Dermis microvascular lymphatic vessel endothelial cell (primary cell): ENCODE measurements around the gene CRISP1. TPM values are rescaled to one million over a fixed set of nuclear protein-coding genes. Genes with fewer than 3 reads are reported as not detected.
"Not testable (repeated sequence)": the region's sequence is repeated elsewhere in the genome, so short reads cannot be mapped to it uniquely, and the experiment has no call there.

Experiments
- DNase-seq, 2 donors: peaks; one replicate each; pipeline versions ENCODE4 v3.0.0 to v3.0.0-alpha.2; 2010; ENCODE audit warnings: low read depth in 2 of 2
- total RNA-seq: library from RNA; depleted of rRNA; stranded (reverse); fragments of >200 nt; gene quantifications from 2 replicates; pipeline ENCODE4 v1.2.1, GENCODE V29; 2014

CRISP1 gene, protein sequence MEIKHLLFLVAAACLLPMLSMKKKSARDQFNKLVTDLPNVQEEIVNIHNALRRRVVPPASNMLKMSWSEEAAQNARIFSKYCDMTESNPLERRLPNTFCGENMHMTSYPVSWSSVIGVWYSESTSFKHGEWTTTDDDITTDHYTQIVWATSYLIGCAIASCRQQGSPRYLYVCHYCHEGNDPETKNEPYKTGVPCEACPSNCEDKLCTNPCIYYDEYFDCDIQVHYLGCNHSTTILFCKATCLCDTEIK
- total RNA-seq: not detected in 2 replicates

- DNase-seq: no peak
Measured at GRCh38 chr6:49866485-49866943, at the start of gene CRISP1. Gene CRISP1, minus strand, starts transcription at chr6:49866535. Its CDS starts 9,135 bp downstream, at chr6:49857400.

DNA sequence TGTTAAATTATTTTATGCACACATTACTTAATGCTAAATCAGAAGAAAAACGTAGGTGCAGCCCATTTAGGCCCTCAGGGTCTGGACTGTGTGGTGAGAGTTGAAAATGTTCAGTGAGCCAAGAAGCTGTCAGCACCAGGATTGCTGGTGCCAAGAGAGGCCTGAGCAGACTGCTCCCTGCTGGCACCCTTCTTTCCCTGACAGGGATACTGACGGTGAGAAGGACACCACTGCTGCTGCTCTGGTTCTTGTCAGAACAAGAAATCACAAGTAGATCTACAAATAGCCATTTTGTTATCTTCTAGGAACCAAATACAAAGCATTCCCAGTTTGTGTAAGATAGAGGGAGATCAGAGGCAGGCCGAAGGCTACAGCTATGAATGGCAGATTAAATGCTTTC lies 48.7 kb upstream of the CRISP1 start:
- DNase-seq: no peak

- DNase-seq: no peak
Measured at GRCh38 chr6:49913636-49914375, 47.5 kb upstream of the CRISP1 start.

DNA sequence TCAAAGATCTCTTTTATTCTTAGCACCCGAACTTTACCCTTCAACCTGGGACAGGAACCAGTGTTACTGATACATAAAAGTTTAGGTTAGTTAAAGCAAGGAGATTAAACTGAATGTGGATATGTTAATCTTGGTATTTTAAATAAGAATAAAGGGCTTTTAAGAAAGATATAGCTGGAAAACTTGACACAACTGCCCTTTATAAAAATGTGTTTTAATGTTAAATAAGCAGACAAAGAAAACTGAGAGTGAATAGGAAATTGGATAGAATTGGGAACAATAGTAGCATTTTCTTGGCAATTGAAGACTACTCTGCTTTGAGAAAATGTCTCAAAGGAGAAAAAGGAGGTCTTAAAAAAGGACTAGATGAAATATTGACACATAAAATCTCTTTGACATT lies 45.9 kb upstream of the CRISP1 start:
- no peak for DNase-seq

GRCh38 chr6:49911252-49911651 lies 44.9 kb upstream of the CRISP1 start:
- DNase-seq: no peak

DNA sequence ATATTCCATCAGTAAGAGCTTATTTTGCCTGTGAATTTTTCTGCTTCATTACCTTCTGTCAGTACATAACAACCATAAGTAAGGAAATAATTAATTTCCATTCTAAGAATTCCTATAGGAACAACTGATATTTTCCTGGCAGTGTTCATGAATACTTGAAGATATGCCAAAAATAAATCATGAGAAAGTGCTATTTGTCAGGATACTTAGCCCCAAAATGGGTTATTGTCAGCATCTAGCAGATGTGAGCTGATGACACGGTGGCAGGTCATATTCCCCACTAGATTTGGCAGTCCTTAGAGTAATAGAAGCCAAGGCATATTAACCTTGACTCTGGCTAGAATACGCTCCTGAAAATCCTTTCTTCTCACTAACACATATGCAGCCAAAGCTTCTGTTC lies 43.2 kb upstream of the CRISP1 start:
- no peak for DNase-seq

DNA sequence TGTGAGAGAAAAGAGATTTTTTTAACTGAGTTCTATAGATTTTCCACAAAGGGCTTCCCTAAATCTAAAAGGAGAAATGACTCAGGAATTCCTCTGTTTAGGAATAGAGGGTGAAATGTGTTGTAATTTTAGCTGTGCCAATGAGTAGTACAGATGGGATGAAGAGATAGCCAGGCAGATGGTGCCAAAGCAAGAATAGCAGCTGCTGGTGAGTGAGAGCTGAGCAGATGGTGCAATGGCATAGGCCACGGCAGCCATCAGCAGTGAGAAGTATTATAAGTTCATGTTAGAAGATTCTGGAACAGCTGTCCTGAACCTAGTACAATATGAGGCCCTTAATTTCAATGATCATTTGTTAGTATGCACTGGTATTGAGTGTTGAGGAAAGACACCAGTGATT lies 40.2 kb upstream of the CRISP1 start:
- no peak for DNase-seq

GRCh38 chr6:49905296-49905695 lies 39.0 kb upstream of the CRISP1 start:
- no peak for DNase-seq

- no peak for DNase-seq
Measured at GRCh38 chr6:49902856-49903255, 36.5 kb upstream of the CRISP1 start.

- DNase-seq: no peak
Measured at GRCh38 chr6:49898904-49899566, 32.7 kb upstream of the CRISP1 start.

- not testable (repeated sequence) for DNase-seq
Measured at GRCh38 chr6:49895553-49895952, 29.2 kb upstream of the CRISP1 start.

- no peak for DNase-seq
Measured at GRCh38 chr6:49892280-49892679, 25.9 kb upstream of the CRISP1 start.

GRCh38 chr6:49890988-49891387 lies 24.7 kb upstream of the CRISP1 start:
- DNase-seq: no peak

- DNase-seq: no peak
Measured at GRCh38 chr6:49888742-49889431, 22.6 kb upstream of the CRISP1 start.

DNA sequence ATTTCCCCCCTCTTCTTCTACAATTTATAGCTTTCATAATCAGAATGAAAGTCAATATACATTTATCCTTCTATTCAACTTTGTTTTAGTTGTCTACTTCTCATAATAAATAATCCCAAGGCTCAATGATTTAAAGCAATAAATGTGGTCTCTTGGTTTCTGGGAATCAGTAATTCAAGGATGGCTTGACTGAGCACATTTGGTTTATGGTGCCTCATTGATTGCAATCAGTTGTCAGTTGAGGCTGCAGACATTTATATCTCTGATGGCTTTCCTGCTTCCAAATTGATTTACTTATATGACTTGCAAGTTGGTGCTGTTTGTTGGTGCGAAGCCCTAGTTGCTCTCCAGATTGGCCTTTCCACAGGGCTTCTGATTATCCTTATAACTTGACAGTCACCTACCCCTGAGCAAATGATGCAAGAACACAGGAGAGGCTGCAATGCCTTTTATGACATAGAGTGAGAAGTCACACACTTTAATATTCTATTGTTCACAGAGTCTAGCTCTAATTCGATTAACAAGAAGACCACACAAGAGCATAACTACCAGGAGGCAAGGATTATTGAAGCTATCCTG lies 2.7 kb upstream of the CRISP1 start:
- no peak for DNase-seq

DNA sequence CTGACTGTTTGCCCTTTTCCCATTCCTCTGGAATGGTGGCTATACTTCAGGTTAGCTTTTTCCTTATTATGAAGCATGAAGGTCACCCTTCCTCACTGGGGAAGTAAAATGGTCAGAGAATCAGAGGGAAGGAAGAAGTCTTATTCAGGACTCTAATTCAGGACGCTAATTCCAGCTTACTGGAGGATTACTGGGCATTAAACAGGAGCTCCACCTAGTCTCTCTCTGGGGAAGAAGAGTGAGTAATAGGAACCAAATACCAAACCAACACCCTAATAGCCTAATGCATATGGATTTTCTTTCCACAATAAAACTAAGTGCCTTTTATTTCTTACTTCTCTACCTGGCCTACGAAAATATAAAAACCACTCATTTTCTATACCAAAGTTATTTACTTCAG lies 10.1 kb downstream of the CRISP1 start:
- no peak for DNase-seq

GRCh38 chr6:49855221-49855620 lies 11.1 kb downstream of the CRISP1 start:
- DNase-seq: no peak

- DNase-seq: no peak
Measured at GRCh38 chr6:49852975-49853374, 13.4 kb downstream of the CRISP1 start.

DNA sequence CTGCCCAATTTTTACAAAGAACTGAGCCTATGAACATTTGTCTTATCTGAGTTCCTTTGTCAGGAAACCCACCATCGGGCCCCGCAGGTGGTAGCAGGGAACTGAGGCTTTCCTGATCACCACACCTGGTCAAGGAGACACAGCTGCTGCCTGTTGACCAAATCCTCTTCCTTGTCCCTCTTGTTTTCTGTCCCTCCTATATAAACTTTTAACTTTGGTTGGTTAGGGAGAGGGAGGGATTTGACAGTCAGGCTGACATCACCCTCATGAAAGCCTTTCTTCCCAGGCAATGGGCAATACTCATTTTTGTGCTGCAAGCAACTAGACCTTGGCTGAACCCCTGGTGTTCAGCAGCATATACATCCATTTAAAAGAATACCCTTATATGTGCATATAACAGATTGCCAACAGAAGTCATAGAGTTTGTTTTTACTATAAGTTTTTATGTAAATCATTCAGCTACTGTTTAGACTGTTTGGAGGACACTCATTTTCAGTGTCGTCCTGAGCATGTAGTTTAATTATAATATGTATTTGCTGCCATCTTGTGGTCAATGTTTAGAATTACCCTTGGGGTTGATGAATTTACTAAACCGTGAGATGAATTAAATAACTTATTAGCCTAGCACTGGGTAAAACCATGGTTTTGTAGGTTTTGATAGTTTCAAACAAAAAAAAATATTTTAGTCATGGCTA lies 17.0 kb downstream of the CRISP1 start:
- peak; percentile 28 to 56 for DNase-seq

DNA sequence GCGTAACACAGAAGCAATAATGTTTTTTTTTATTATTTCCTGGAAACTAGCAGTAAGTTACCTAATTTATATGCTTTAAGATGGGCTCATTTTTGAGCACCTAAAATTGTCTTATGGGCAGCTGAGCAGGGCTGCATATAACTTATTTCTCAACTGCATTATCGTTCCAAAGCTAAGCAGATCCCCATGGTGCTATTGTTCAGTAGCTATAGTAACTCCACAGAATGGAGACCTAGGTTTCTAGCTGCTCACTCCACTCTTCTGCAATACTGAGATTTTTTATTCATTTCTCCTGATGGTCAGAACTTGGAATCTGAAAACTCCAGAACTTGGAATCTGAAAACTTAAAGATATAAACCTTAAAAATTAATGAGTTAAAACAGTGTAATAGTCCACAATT lies 18.7 kb downstream of the CRISP1 start:
- DNase-seq: no peak

DNA sequence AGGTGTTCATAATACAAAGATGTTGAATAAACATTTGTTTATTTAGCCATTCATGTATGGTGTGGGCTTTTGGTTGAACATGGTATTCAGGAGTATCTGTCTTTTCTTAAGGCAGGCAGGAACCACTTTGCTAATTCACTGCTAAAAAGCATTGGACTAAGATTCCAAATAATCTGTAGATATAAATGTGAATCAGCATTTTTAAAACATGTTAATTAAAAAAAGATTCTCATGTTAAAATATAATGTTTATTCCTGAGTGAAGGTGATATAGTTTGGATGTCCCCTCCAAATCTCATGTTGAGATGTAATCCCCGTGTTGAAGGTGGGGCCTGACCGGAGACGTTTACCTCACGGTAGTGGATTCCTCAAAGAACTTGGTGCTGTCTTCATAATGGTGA lies 19.3 kb downstream of the CRISP1 start:
- DNase-seq: no peak
